ENCODE measurements around the gene CCDC177.
"Not testable (repeated sequence)": the region's sequence is repeated elsewhere in the genome, so short reads cannot be mapped to it uniquely, and the experiment has no call there.

Gene CCDC177

GRCh38 chr14:69599431-69599830 is 24.8 kb upstream of the CCDC177 start:
- DNase-seq (ENCODE audit: low read depth), result not testable (repeated sequence)

DNA sequence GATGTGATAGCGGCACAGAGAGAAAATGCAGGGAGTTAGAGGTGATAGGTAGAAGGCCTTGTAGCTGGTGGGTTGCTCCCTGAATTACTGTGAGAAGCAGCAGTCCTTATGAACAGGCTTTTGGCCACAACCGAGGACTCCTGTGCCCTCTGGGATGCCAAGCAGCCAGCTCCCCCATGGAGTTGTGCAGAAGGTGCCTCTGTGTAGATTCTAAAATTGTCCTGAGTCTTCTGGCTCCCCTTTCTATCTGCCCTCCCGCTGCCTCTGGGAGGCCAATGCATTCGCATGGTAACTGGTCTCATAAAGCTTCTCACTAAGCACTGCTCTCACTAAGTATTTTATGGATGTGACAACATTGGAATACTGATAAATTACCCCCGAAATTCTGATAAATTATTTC is 20.7 kb upstream of the CCDC177 start:
- DNase-seq (ENCODE audit: low read depth), result no peak

DNA sequence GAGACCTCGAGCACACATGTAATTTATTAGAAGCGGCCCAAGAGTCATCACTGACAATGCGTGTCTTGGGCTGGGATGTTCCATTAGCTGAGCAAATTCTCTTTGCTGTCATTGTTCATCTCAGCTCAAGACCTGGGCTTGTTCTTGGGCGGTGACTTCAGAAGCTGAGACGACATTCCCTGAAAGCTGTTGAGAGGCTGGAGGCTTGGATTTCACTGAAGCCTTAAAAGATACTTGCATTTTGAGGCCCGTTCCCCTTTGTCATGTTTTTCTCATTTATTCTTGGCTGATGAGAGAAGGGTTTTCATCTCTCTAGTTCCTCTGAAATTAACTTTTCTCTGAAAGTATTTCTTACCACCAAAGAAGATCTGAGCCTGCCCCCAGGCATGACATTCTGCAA is 20.2 kb upstream of the CCDC177 start:
- DNase-seq (ENCODE audit: low read depth), result no peak

DNA sequence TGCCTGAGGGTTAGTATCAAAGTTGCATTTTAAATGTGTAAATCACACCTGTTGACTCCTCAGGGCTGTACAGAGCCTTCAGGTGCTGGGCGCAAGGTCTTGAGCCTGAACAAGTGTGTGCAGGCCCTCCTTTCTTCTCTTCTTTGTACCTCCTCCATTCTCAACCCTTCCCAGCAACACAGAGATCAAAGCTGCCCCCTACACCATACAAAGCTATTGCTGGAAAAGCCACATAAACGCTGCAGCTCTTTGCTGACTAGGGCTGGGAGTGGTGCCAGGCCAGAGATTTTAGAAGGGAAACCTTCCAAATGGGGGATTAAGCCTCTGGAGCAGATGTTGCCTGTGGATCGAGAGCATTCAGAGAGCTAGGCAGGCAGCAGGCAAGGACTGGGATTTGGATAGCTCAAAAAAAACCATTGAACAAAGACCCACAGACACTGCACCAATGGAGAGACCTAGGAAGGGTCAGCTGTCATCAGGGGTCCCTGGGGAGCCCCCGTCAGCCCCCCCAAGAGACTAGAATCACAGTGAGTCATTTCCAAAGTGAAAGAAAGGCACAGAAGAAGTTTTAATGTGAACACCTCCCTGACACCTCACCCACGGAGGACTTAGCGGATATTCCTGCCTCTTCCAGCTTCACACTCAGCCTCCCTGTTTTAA is 18.5 kb upstream of the CCDC177 start:
- no peak for DNase-seq (ENCODE audit: low read depth)

DNA sequence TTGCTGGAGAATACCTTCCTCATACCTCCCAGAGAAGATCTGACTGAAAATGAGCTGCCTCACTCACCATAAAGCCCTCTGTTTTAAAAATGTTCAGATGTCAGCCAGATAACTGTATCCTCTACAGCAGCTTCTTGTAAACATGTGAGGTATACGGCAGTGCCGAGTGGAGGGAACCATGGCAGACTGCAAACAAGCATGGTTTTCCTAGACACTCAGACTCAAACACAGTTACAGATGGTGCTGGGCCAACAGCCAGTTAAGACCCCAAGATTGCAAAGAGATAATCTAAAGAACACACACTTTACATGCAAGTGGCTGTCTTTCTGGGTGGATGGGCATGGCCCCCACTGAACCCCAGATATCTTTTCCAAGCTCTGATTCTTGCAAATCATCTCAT is 16.6 kb upstream of the CCDC177 start:
- no peak for DNase-seq (ENCODE audit: low read depth)

DNA sequence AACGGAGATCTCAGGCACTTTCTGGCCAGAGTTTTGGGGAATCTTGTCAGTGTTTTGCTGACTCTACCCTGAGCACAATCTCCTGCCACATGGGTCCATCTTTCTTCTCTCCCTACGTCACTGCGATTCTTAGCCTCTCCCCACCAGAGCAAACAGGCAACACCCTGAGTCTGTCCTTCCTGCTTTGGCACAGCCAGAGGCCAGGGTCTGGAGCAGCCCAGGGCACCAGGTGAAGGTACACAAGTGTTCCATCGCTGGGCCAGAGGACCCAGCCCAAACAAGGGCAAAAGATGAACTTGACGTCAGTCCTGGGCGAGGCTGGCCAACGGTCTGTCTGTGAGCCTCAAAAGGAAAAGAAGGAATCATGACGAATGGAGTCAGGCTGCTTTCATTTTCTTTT is 12.7 kb upstream of the CCDC177 start:
- DNase-seq (ENCODE audit: low read depth), result no peak

- no peak for DNase-seq (ENCODE audit: low read depth)
Observed at GRCh38 chr14:69586404-69586803, 11.7 kb upstream of the CCDC177 start.

GRCh38 chr14:69584389-69584788 is 9.7 kb upstream of the CCDC177 start:
- DNase-seq (ENCODE audit: low read depth), result no peak

GRCh38 chr14:69582829-69583228 is 8.2 kb upstream of the CCDC177 start:
- no peak for DNase-seq (ENCODE audit: low read depth)

DNA sequence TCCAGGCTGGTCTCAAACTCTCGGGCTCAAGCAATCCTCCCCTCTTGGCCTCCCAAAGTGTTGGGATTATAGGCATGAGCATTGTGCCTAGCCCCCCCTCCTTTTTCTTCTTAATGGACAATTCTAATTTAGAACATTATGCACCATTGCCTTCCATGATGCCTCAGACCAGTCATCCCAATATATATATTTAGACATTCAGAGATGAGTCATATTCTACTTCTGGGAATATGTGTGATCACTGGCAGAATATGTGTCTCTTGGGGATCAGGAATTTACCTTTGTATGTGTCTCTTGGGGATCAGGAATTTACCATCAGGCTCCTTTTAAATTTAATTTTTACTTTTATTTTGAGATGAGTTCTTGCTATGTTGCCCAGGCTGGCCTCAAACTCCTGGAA is 7.5 kb upstream of the CCDC177 start:
- DNase-seq (ENCODE audit: low read depth), result no peak

- DNase-seq (ENCODE audit: low read depth), result no peak
Observed at GRCh38 chr14:69581316-69581935, 6.8 kb upstream of the CCDC177 start.

DNA sequence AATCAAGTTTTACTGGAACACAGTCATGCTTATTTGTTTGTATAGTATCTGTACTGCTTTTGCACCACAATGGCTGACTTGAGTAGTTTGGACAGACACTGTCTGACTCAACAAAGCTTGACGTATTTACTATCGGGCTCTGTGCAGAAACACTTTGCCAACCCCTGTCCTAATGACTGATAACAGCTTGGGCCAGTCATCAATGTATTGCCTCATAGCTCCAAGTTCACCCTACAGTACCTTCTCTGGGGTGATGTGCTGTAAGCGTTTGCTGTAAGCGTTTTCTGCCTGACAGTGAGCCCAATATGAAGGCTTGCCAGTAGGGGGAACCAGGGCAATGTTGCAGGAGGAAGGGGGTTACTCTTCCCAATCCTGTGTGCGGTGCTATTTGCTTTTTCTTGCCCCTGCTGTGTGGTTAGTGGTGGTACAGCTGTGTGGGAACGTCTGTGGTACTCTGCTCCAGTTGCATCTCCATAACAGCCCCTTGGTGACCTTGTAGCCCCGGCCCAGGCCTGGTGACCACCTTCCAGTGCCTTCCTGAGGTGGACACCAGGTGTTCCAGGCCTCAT is 5.4 kb upstream of the CCDC177 start:
- no peak for DNase-seq (ENCODE audit: low read depth)

DNA sequence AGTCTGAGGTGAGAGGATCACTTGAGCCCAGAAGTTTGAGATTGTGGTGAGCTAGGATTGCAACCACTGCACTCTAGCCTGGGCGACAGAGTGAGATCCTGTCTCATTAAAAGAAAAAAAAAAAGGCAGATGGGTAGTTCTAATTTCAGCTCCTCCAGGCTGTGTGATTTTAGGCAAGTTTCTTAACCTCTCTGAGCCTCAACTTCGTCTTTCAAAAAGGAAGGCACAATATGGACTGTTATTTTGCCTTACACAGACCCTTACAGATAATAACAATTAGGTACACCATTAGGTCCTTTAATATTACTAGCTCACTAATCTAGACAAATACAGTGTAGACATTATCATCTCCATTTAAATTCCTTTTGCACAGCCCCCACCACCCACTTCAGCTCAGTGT is 4.8 kb upstream of the CCDC177 start:
- DNase-seq (ENCODE audit: low read depth), result no peak

GRCh38 chr14:69574954-69575295 is 254 bp upstream of the CCDC177 start:
- DNase-seq (ENCODE audit: low read depth), result no peak

DNA sequence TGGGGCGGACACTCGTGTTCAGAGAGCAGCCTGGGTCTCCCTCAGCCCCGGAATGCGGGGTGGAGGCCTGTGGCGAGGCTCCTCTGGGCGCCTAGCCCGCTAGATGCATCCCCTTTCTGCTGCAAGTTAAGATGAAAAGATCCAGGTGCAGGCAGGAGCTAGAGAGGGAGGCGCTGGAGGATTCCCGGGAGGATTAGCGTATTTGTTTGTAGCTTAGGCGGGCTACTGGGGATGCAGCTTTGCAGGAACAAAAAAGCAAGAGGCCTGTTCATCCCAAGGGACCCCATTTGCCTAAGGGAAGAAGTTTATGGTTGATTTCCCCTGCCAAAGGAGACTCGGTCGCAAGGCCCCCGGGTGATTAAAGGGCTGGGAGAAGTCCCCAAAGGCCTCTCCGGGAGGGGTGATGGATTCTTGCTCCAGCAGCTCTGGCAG is 824 bp downstream of the CCDC177 start:
- no peak for DNase-seq (ENCODE audit: low read depth)

DNA sequence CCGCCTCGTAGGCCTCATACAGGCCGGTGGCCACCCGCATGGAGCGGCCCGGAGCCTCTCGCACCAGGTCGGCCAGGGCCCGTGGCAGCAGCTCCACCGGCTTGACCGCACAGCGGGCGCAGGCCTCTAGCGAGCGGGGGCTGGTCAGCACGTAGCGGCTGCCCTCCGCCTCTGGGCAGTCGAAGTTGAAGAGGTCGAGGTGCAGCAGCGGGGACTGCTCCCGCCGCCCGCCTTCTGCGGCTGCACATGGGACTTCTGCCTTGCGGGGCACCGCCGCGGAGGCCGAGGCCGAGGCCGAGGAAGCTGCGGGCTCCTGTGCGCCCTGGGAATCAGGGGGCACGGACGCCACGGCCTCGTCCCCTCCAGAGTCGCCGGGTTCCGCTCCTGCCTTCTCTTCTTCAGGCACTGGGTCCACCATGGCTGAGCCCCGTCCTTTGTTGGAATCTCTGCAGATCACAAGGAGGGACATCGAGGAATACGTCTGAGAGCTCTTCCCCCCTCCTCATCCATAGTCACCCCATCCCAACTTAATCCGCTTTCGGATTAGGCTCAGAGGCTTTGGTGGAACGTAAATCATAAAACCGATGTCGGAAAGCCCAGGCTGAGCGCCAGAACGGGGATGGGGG is 1.4 kb downstream of the CCDC177 start:
- no peak for DNase-seq (ENCODE audit: low read depth)

GRCh38 chr14:69572841-69573135 is 1.9 kb downstream of the CCDC177 start:
- no peak for DNase-seq (ENCODE audit: low read depth)

DNA sequence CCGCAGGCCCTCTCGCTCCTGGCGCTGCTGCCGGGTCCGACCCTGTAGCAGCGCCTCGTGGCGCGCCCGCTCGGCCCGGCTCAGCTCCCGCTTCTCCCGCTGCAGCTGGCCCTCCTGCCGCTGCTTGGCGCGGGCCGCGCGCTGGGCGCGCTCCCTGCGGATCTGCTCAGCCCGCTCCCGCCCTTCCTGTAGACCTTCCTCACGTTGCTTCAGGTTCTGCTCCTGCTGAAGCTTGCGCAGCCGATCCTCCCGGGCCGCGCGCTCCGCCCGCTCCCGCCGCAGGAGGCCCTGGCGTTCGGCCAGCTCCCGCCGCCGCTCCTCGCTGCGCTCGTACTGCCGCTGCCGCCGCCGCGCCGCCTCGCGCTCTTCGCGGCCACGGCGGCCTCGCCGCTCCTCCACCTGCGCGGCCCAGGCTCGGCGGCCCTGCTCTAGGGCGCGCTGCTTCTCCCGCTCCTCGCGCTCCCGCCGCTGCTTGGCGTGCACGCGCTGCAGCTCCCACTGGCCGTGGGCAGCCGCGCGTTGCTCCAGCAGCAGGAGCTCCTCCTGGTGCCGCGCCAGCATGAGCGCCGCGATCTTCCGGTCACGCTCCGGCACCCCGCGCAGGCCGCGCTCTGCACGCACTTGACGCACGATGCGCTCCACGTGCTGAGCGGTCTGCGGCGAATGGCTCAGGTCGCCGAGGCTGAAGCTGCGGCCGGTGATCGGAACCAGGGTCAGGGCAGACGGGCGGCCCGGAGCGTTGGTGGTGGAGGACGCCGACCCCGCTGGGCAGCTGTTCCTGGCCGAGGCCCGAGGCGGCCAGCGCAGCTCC is 2.4 kb downstream of the CCDC177 start:
- DNase-seq (ENCODE audit: low read depth), result no peak

GRCh38 chr14:69571449-69572029 is 3.1 kb downstream of the CCDC177 start:
- no peak for DNase-seq (ENCODE audit: low read depth)

- DNase-seq (ENCODE audit: low read depth), result no peak
Observed at GRCh38 chr14:69570836-69571330, 3.8 kb downstream of the CCDC177 start.

GRCh38 chr14:69569859-69570258 is 4.8 kb downstream of the CCDC177 start:
- DNase-seq (ENCODE audit: low read depth), result no peak

GRCh38 chr14:69567563-69567962 is 7.1 kb downstream of the CCDC177 start:
- no peak for DNase-seq (ENCODE audit: low read depth)

Data from stimulated activated CD8-positive, alpha-beta memory T cell treated with anti-CD3 and anti-CD28 coated beads, Interleukin-12 subunit alpha, Interleukin-12 subunit beta, amount 100 ng/mL, for 1 hour (primary cell).